Neural progenitor cell (in vitro differentiated cells): ENCODE results near the gene MYL5. TPM values are rescaled to one million over a fixed set of nuclear protein-coding genes. Genes with fewer than 3 reads are reported as not detected.

Source experiments
- DNase-seq: peaks from one replicate; pipeline ENCODE4 v3.0.0-alpha.2; 2016; ENCODE audit warnings: low spot score
- H2AFZ ChIP-seq: fragments of 200-600 bp; sonication (generic); replicated peaks from 2 replicates; pipeline ENCODE4 v1.6.1; 2016; ENCODE audit warnings: antibody characterized with exemption
- H3F3A ChIP-seq: fragments of 200-600 bp; sonication (generic); 2 replicates; pipeline ENCODE4 v1.6.1; 2016; ENCODE audit warnings: antibody characterized with exemption, low read depth
- H3K27ac ChIP-seq: fragments of 200-600 bp; sonication (generic); 2 replicates; pipeline ENCODE4 v1.5.1; 2016; ENCODE audit warnings: mild to moderate bottlenecking
- H3K27me3 ChIP-seq: fragments of 200-600 bp; sonication (generic); 2 replicates; pipeline ENCODE4 v1.6.1; 2016; ENCODE audit warnings: mild to moderate bottlenecking, moderate library complexity
- H3K36me3 ChIP-seq: fragments of 200-600 bp; sonication (generic); 2 replicates; pipeline ENCODE4 v1.5.1; 2016
- H3K4me1 ChIP-seq: fragments of 200-600 bp; sonication (generic); 2 replicates; pipeline ENCODE4 v1.6.1; 2016; ENCODE audit warnings: mixed run types
- H3K4me2 ChIP-seq: fragments of 200-600 bp; sonication (generic); 2 replicates; pipeline ENCODE4 v1.6.1; 2016
- H3K4me3 ChIP-seq: fragments of 200-600 bp; sonication (generic); 2 replicates; pipeline ENCODE4 v1.5.1; 2016
- H3K79me2 ChIP-seq: fragments of 200-600 bp; sonication (generic); 2 replicates; pipeline ENCODE4 v1.6.1; 2016; ENCODE audit warnings: low read depth
- H3K9ac ChIP-seq: fragments of 200-600 bp; sonication (generic); 2 replicates; pipeline ENCODE4 v1.6.1; 2016
- H3K9me3 ChIP-seq: fragments of 200-600 bp; sonication (generic); 2 replicates; pipeline ENCODE4 v1.5.1; 2016; ENCODE audit warnings: low read depth
- H4K20me1 ChIP-seq: fragments of 200-600 bp; sonication (generic); 2 replicates; pipeline ENCODE4 v1.6.1; 2016; ENCODE audit warnings: low read depth
- H3K27ac Mint-ChIP-seq: 3 replicates; pipeline ENCODE4 v1.8.0; 2021; ENCODE audit warnings: mixed read lengths
- H3K27me3 Mint-ChIP-seq: 2 replicates; pipeline ENCODE4 v1.8.0; 2022; ENCODE audit warnings: low read depth, mild to moderate bottlenecking, inconsistent platforms, moderate library complexity, mixed read lengths; ENCODE audit not compliant: insufficient read depth
- H3K36me3 Mint-ChIP-seq: 3 replicates; pipeline ENCODE4 v1.8.0; 2021; ENCODE audit warnings: mixed read lengths
- H3K4me1 Mint-ChIP-seq: 3 replicates; pipeline ENCODE4 v1.8.0; 2021; ENCODE audit warnings: mixed read lengths
- H3K4me3 Mint-ChIP-seq: 3 replicates; pipeline ENCODE4 v1.8.0; 2021; ENCODE audit warnings: mild to moderate bottlenecking, moderate library complexity, mixed read lengths
- H3K9me3 Mint-ChIP-seq: 3 replicates; pipeline ENCODE4 v1.8.0; 2020; ENCODE audit warnings: mixed read lengths
- CTCF ChIP-seq: fragments of 200-600 bp; sonication (generic); IDR thresholded peaks from 2 replicates; pipeline ENCODE4 v1.5.1; 2017; ENCODE audit warnings: antibody characterized with exemption, mild to moderate bottlenecking
- EZH2 ChIP-seq: fragments of 200-600 bp; sonication (generic); IDR thresholded peaks from 2 replicates; pipeline ENCODE4 v1.6.1; 2017; ENCODE audit warnings: antibody characterized with exemption, mild to moderate bottlenecking, moderate library complexity
- EZH2phosphoT487 ChIP-seq: fragments of 200-600 bp; sonication (generic); IDR thresholded peaks from 2 replicates; pipeline ENCODE4 v1.6.1; 2017; ENCODE audit warnings: antibody characterized with exemption
- total RNA-seq: library from RNA; depleted of rRNA; stranded (reverse); fragments of >200 nt; gene quantifications from 2 replicates; pipeline ENCODE4 v1.2.3, GENCODE V29; 2015; ENCODE audit warnings: low replicate concordance

The MYL5 gene
- total RNA-seq, 1 donor from 2014 or later: 0.21 TPM

GRCh38 chr4:703336-704197 lies 29.2 kb downstream of the MYL5 start:
- TF ChIP-seq EZH2phosphoT487: no peak
- no peak for TF ChIP-seq EZH2
- TF ChIP-seq CTCF: no peak
- Histone ChIP-seq H3K79me2 (peaks cover 29% of the 10 kb centered on the region), H3K4me1 (peaks cover 9% of the 10 kb centered on the region), H3K27ac (no peak overlapping the region), H4K20me1 (peaks cover 19% of the 10 kb centered on the region), H3K36me3 (no peaks in the 10 kb centered on the region), H3F3A (no peaks in the 10 kb centered on the region), H3K9me3 (no peaks in the 10 kb centered on the region), H3K9ac (no peak overlapping the region), H3K27me3 (peaks cover 15% of the 10 kb centered on the region), H3K4me2 (no peak overlapping the region), H3K4me3 (no peak overlapping the region), H2AFZ (no peak overlapping the region)
- Mint-ChIP-seq H3K4me1 (peaks cover 3% of the 10 kb centered on the region), H3K9me3 (peaks cover 3% of the 10 kb centered on the region), H3K27me3 (peaks cover 13% of the 10 kb centered on the region), H3K36me3 (peaks cover 1% of the 10 kb centered on the region), H3K4me3 (no peak overlapping the region), H3K27ac (no peak overlapping the region)
- DNase-seq: no peak

- peaks cover 27% of the 10 kb centered on the region for H4K20me1 ChIP-seq
- Mint-ChIP-seq H3K4me3 (peak overlapping the region; percentile 41), H3K27ac (no peak overlapping the region), H3K27me3 (peaks cover 12% of the 10 kb centered on the region), H3K4me1 (peaks cover 3% of the 10 kb centered on the region), H3K36me3 (peaks cover 8% of the 10 kb centered on the region), H3K9me3 (peaks cover 7% of the 10 kb centered on the region)
- H3K4me3 ChIP-seq: no peak overlapping the region
- H3K36me3 ChIP-seq: no peaks in the 10 kb centered on the region
- H3K9ac ChIP-seq: no peak overlapping the region
- peaks cover 2% of the 10 kb centered on the region for H3F3A ChIP-seq
- DNase-seq: no peak
- H3K27me3 ChIP-seq: peaks cover 15% of the 10 kb centered on the region
- H3K27ac ChIP-seq: no peak overlapping the region
- peaks cover 9% of the 10 kb centered on the region for H3K4me1 ChIP-seq
- H2AFZ ChIP-seq: no peak overlapping the region
- H3K9me3 ChIP-seq: no peaks in the 10 kb centered on the region
- H3K79me2 ChIP-seq: peaks cover 36% of the 10 kb centered on the region
- no peak overlapping the region for H3K4me2 ChIP-seq
- no peak for TF ChIP-seq EZH2
- no peak for TF ChIP-seq CTCF
- TF ChIP-seq EZH2phosphoT487: no peak
Measured at GRCh38 chr4:704198-704891, 30.0 kb downstream of the MYL5 start.

- Histone ChIP-seq H3K27me3 (peaks cover 15% of the 10 kb centered on the region), H3K4me2 (peak overlapping the region; percentile 64), H3F3A (peaks cover 4% of the 10 kb centered on the region), H4K20me1 (peaks cover 33% of the 10 kb centered on the region), H3K9ac (no peak overlapping the region), H2AFZ (no peak overlapping the region), H3K4me3 (peak overlapping the region; percentile 89), H3K36me3 (no peaks in the 10 kb centered on the region), H3K9me3 (no peaks in the 10 kb centered on the region), H3K27ac (no peak overlapping the region), H3K4me1 (peaks cover 9% of the 10 kb centered on the region), H3K79me2 (peaks cover 42% of the 10 kb centered on the region)
- H3K27ac Mint-ChIP-seq: no peak overlapping the region
- DNase-seq: no peak
- H3K4me1 Mint-ChIP-seq: peaks cover 7% of the 10 kb centered on the region
- peaks cover 12% of the 10 kb centered on the region for H3K27me3 Mint-ChIP-seq
- peak overlapping the region; percentile 83 for H3K4me3 Mint-ChIP-seq
- peaks cover 14% of the 10 kb centered on the region for H3K36me3 Mint-ChIP-seq
- no peak for TF ChIP-seq EZH2
- no peak for TF ChIP-seq EZH2phosphoT487
- TF ChIP-seq CTCF: no peak
- H3K9me3 Mint-ChIP-seq: peaks cover 12% of the 10 kb centered on the region
Measured at GRCh38 chr4:704971-705277, 30.6 kb downstream of the MYL5 start.
